H1 (cell line): ENCODE results near the gene CFAP20. TPM values are rescaled to one million over a fixed set of nuclear protein-coding genes. Genes with fewer than 3 reads are reported as not detected.

ENCODE experiments used
- CTCF ChIA-PET: fragments of 300-600 bp; sonication (Branson Sonifier 250); formaldehyde crosslinking; loops from one replicate; lab custom pipeline; 2021; ENCODE audit not compliant: partially characterized antibody; lab: Charles Lee
- POLR2A ChIA-PET: fragments of 300-600 bp; sonication (Branson Sonifier 250); formaldehyde crosslinking; loops from one replicate; lab custom pipeline; 2021; ENCODE audit warnings: inconsistent platforms; ENCODE audit not compliant: partially characterized antibody; lab: Charles Lee
- DNase-seq, 2 experiments: peaks; one replicate each; pipeline versions ENCODE4 v3.0.0 to v3.0.0-alpha.2; 2010 to 2022; ENCODE audit warnings: low spot score in 2 of 2, low read depth in 1 of 2, mixed read lengths in 1 of 2
- FAIRE-seq: peaks from 2 replicates; lab custom pipeline; 2011; peaks lifted over from hg19 to GRCh38; lab: Jason Lieb, UNC
- H2AFZ ChIP-seq: 2 replicates; pipeline ENCODE4 v1.8.1; 2012; ENCODE audit warnings: low read length, inconsistent platforms
- H2AK5ac ChIP-seq: 2 replicates; pipeline ENCODE4 v1.6.1; 2013; ENCODE audit warnings: low read depth, low read length
- H2BK120ac ChIP-seq: replicated peaks from 2 replicates; pipeline ENCODE3; 2013; ENCODE audit warnings: low read depth, low read length, inconsistent platforms
- H2BK12ac ChIP-seq: 2 replicates; pipeline ENCODE4 v1.6.1; 2013; ENCODE audit warnings: low read depth, low read length
- H2BK15ac ChIP-seq: 2 replicates; pipeline ENCODE4 v1.6.1; 2013; ENCODE audit warnings: low read length
- H2BK20ac ChIP-seq: 2 replicates; pipeline ENCODE4 v1.6.1; 2013; ENCODE audit warnings: low read length
- H2BK5ac ChIP-seq: 2 replicates; pipeline ENCODE4 v1.6.1; 2013; ENCODE audit warnings: low read depth, low read length
- H3K14ac ChIP-seq: 2 replicates; pipeline ENCODE4 v1.6.1; 2013; ENCODE audit warnings: inconsistent platforms; ENCODE audit not compliant: insufficient read length
- H3K18ac ChIP-seq: 2 replicates; pipeline ENCODE4 v1.6.1; 2013; ENCODE audit warnings: low read length; ENCODE audit errors: extremely low read depth
- H3K23ac ChIP-seq: 2 replicates; pipeline ENCODE4 v1.6.1; 2013; ENCODE audit warnings: inconsistent platforms; ENCODE audit not compliant: insufficient read length
- H3K23me2 ChIP-seq: 2 replicates; pipeline ENCODE4 v1.6.1; 2013; ENCODE audit warnings: low read depth, low read length
- H3K27ac ChIP-seq: 2 replicates; pipeline ENCODE4 v1.6.1; 2011; ENCODE audit warnings: low read depth, low read length, inconsistent platforms
- H3K27me3 ChIP-seq, 4 experiments: replicated peaks in 1 of 4; 1 replicate in 1 of 4; 2 replicates in 3 of 4; pipeline versions ENCODE4 v1.6.1 to v1.8.1; 2011 to 2013; ENCODE audit warnings: low read length in 3 of 4, mild to moderate bottlenecking in 3 of 4, inconsistent platforms in 2 of 4, mixed read lengths in 2 of 4, moderate library complexity in 1 of 4; ENCODE audit not compliant: control insufficient read depth in 3 of 4, insufficient read depth in 3 of 4; ENCODE audit errors: extremely low read depth in 1 of 4
- H3K36me3 ChIP-seq, 4 experiments: 2 replicates each; pipeline versions ENCODE4 v1.6.1 to v1.8.1; 2011 to 2013; ENCODE audit warnings: mild to moderate bottlenecking in 4 of 4, low read length in 3 of 4, moderate library complexity in 2 of 4, control low read depth in 1 of 4, inconsistent platforms in 1 of 4; ENCODE audit not compliant: insufficient read depth in 4 of 4, control insufficient read depth in 2 of 4
- H3K4ac ChIP-seq: replicated peaks from 2 replicates; pipeline ENCODE3; 2013; ENCODE audit warnings: low read length, low read depth, mixed read lengths, inconsistent platforms; ENCODE audit not compliant: insufficient read length
- H3K4me1 ChIP-seq, 4 experiments: replicated peaks in 1 of 4; 1 replicate in 1 of 4; 2 replicates in 3 of 4; pipeline versions ENCODE4 v1.6.1 to v1.8.1; 2011 to 2013; ENCODE audit warnings: low read length in 3 of 4, inconsistent platforms in 2 of 4, mixed read lengths in 1 of 4; ENCODE audit not compliant: insufficient read depth in 4 of 4, control insufficient read depth in 3 of 4
- H3K4me2 ChIP-seq, 2 experiments: 2 replicates each; pipeline versions ENCODE4 v1.6.1 to v1.8.1; 2011 to 2013; ENCODE audit warnings: low read depth in 2 of 2, low read length in 2 of 2, control low read depth in 1 of 2, inconsistent platforms in 1 of 2, mild to moderate bottlenecking in 1 of 2; ENCODE audit not compliant: insufficient read depth in 1 of 2
- H3K4me3 ChIP-seq, 4 experiments: fragments of 200-600, 300-600 bp in 1 of 4; sonication (generic), shearing (Covaris generic), sonication (Bioruptor Twin) in 1 of 4; 2 replicates each; pipeline versions ENCODE4 v1.5.1 to v1.8.1; 2011 to 2016; ENCODE audit warnings: low read length in 4 of 4, low read depth in 3 of 4, control low read depth in 2 of 4, inconsistent platforms in 2 of 4, mild to moderate bottlenecking in 2 of 4, mixed read lengths in 1 of 4, moderate library complexity in 1 of 4; ENCODE audit not compliant: insufficient read depth in 2 of 4; ENCODE audit errors: extremely low read depth in 1 of 4
- H3K56ac ChIP-seq: replicated peaks from 2 replicates; pipeline ENCODE3; 2013; ENCODE audit warnings: low read depth, mild to moderate bottlenecking, mixed read lengths, low read length, inconsistent platforms; ENCODE audit not compliant: insufficient read length
- H3K79me1 ChIP-seq: 2 replicates; pipeline ENCODE4 v1.6.1; 2013; ENCODE audit warnings: low read depth, low read length, control low read depth
- H3K79me2 ChIP-seq, 2 experiments: 2 replicates each; pipeline versions ENCODE4 v1.6.1 to v1.8.1; 2012 to 2013; ENCODE audit warnings: low read length in 2 of 2, mild to moderate bottlenecking in 2 of 2, inconsistent platforms in 1 of 2; ENCODE audit not compliant: insufficient read depth in 2 of 2, control insufficient read depth in 1 of 2
- H3K9ac ChIP-seq, 4 experiments: replicated peaks in 1 of 4; 1 replicate in 1 of 4; 2 replicates in 3 of 4; pipeline versions ENCODE4 v1.6.1 to v1.8.1; 2011 to 2013; ENCODE audit warnings: low read depth in 3 of 4, low read length in 3 of 4, control low read depth in 2 of 4, mild to moderate bottlenecking in 2 of 4, moderate library complexity in 2 of 4, inconsistent platforms in 1 of 4; ENCODE audit errors: extremely low read depth in 1 of 4
- H3K9me3 ChIP-seq, 2 experiments: 2 replicates each; pipeline versions ENCODE4 v1.6.1 to v1.8.1; 2012 to 2013; ENCODE audit warnings: mild to moderate bottlenecking in 2 of 2, moderate library complexity in 2 of 2, control low read depth in 1 of 2, inconsistent platforms in 1 of 2, low read depth in 1 of 2, low read length in 1 of 2, mixed read lengths in 1 of 2; ENCODE audit not compliant: insufficient read depth in 2 of 2
- H4K20me1 ChIP-seq, 2 experiments: replicated peaks in 1 of 2; 2 replicates each; pipeline versions ENCODE3 to v1.8.1; 2011 to 2013; ENCODE audit warnings: inconsistent platforms in 2 of 2, low read length in 2 of 2, mild to moderate bottlenecking in 1 of 2; ENCODE audit not compliant: insufficient read depth in 2 of 2, control insufficient read depth in 1 of 2
- H4K5ac ChIP-seq: 2 replicates; pipeline ENCODE4 v1.6.1; 2013; ENCODE audit warnings: low read length, low read depth, mixed read lengths, inconsistent platforms; ENCODE audit not compliant: insufficient read length
- H4K8ac ChIP-seq: 2 replicates; pipeline ENCODE4 v1.8.0; 2013; ENCODE audit warnings: mild to moderate bottlenecking, moderate library complexity, low read length, inconsistent platforms; ENCODE audit not compliant: insufficient read depth; ENCODE audit errors: extremely low read depth
- H4K91ac ChIP-seq: replicated peaks from 2 replicates; pipeline ENCODE3; 2013; ENCODE audit warnings: low read length, mixed read lengths, inconsistent platforms; ENCODE audit not compliant: insufficient read length
- CEBPB ChIP-seq: IDR thresholded peaks from 2 replicates; pipeline ENCODE4 v1.6.1; 2012; ENCODE audit warnings: low read depth, low read length
- CHD2 ChIP-seq: IDR thresholded peaks from 2 replicates; pipeline ENCODE4 v1.6.1; 2012; ENCODE audit warnings: low read length, improper control_type of control experiment
- PHF8 ChIP-seq: fragments of 200-600 bp; sonication (generic); conservative IDR thresholded peaks from 2 replicates; pipeline ENCODE4 v1.7.1; 2012; ENCODE audit warnings: low read depth, mild to moderate bottlenecking, inconsistent platforms, low read length, moderate library complexity
- WGBS, 2 experiments: shearing (Covaris generic) in 1 of 2; methylation state at CpG; one replicate each; pipeline versions ENCODE4 v1.1.6 to v1.1.7; 2013 to 2015; ENCODE audit warnings: low lambda C conversion rate in 2 of 2, mixed read lengths in 2 of 2, inconsistent platforms in 1 of 2, low coverage in 1 of 2, missing lambda C conversion rate in 1 of 2; ENCODE audit not compliant: insufficient replicate concordance in 2 of 2, insufficient coverage in 1 of 2, insufficient read length in 1 of 2; ENCODE audit errors: extremely low coverage in 1 of 2, missing lambda C conversion rate in 1 of 2; 5-methylcytosine and 5-hydroxymethylcytosine counted together
- polyA plus RNA-seq, 7 experiments: library from polyadenylated mRNA; depleted of rRNA in 3 of 7; stranded (reverse) in 5 of 7; unstranded in 2 of 7; fragments of >200 nt in 5 of 7; fragments of 200-250 nt in 2 of 7; gene quantifications; 1 replicate in 5 of 7; 2 replicates in 1 of 7; 4 replicates in 1 of 7; pipeline versions ENCODE4 v1.2.1 to v1.2.3, GENCODE V29; 2011 to 2013; ENCODE audit warnings: missing spikeins in 2 of 7, mixed read lengths in 2 of 7
- total RNA-seq: library from RNA; stranded (reverse); fragmentation: NEBNext Ultra II Directional; extraction: Animal tissue kit (Norgen Biotek cat#: 25700); gene quantifications from 2 replicates; pipeline ENCODE4 v1.2.1, GENCODE V29; 2021

CFAP20 gene
- total and polyA plus RNA-seq, 2 of the 8 experiments (the other 6 are each of a cell fraction or from before 2014, with no cell fraction given) = 45.6 to 65.4 TPM

GRCh38 chr16:58120234-58120633, 8.9 kb downstream of the CFAP20 start:
- H3K23me2 ChIP-seq = no peaks in the 10 kb centered on the region
- WGBS, 2 experiments = 86% methylated on average over 3 of the region's 3 CpGs; no CpG with 5 or more reads in 1 of the 2 experiments

More at GRCh38 chr16:58120234-58120633, 8.9 kb downstream of the CFAP20 start:
- peaks cover 0 to 8% (median 1%) of the 10 kb centered on the region in 4 experiments; a peak in 3 of 7 replicates for H3K4me1 ChIP-seq
- H2BK15ac ChIP-seq = no peak overlapping the region
- FAIRE-seq = no peak
- no peak overlapping the region for H2AFZ ChIP-seq
- no peak overlapping the region for H3K9ac ChIP-seq
- no peak overlapping the region for H3K4ac ChIP-seq
- no peak overlapping the region for H2BK20ac ChIP-seq
- no peak overlapping the region for H2BK5ac ChIP-seq
- peaks cover 9 to 76% of the 10 kb centered on the region in 2 experiments for H3K79me2 ChIP-seq
- no peak overlapping the region for H4K91ac ChIP-seq
- ChIA-PET POLR2A (interaction anchor here (2.6 to 3.0 kb wide), 2 partner anchors 9 to 12 kb away, joined by 9 to 27 read pairs; partner anchors contain the start of gene CFAP20), CTCF (interaction anchor here (0.5 to 19.7 kb wide), 11 partner anchors 8 to 678 kb away, joined by 3 to 362 read pairs (median 12); partner anchors contain the start of gene MMP15)
- H3K56ac ChIP-seq = no peak overlapping the region
- no peaks in the 10 kb centered on the region for H3K27me3 ChIP-seq
- peaks cover 7 to 15% (median 13%) of the 10 kb centered on the region in 4 experiments for H3K36me3 ChIP-seq
- no peak overlapping the region for H3K14ac ChIP-seq
- H3K4me3 ChIP-seq = no peak overlapping the region
- H3K27ac ChIP-seq = no peak overlapping the region
- H2BK12ac ChIP-seq = no peak overlapping the region
- no peaks in the 10 kb centered on the region for H3K9me3 ChIP-seq
- peaks cover 5% of the 10 kb centered on the region; the same call in 1 of the 2 replicates for H3K79me1 ChIP-seq
- no peak overlapping the region for H3K18ac ChIP-seq
- no peak overlapping the region for H4K8ac ChIP-seq
- H4K20me1 ChIP-seq = peaks cover 15 to 23% of the 10 kb centered on the region in 2 experiments
- H2AK5ac ChIP-seq = no peak overlapping the region
- no peak overlapping the region for H3K4me2 ChIP-seq
- TF ChIP-seq PHF8 (no peak), CHD2 (no peak), CEBPB (no peak)
- H3K23ac ChIP-seq = no peak overlapping the region
- H2BK120ac ChIP-seq = no peak overlapping the region
- DNase-seq = no peak
- H4K5ac ChIP-seq = no peak overlapping the region
